NOMO-1 treated with dmso at 0.1 percent for 144 hours (cell line): ENCODE results near the gene OR6J1.
"Not testable (repeated sequence)": the region's sequence is repeated elsewhere in the genome, so short reads cannot be mapped to it uniquely, and the experiment has no call there.

Experiments
- DNase-seq: peaks from one replicate; lab custom pipeline; 2025; ENCODE audit not compliant: unreplicated experiment; lab: John Stamatoyannopoulos, UW

Gene OR6J1

DNA sequence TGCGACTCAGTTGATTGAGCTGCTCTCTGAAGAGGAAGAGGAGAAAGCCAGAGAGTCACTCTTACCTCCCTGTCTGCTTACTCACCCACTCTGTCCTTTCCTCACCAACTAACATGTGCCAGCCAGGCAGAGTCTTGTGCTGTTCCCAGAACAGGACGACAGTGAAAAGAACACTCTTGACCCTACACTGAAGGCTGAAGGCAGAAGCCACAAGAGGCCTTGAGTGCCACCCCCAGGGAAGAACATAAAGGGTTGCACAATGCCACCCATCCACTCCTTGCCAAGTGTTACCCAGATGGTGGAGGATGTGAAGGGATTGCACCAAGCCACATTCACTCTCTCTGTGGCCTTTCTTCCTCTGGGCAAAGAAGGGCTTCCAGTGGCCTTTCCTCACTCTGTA is 33.2 kb downstream of the OR6J1 start:
- no peak for DNase-seq

- DNase-seq = no peak
Observed at GRCh38 chr14:22607291-22607690, 36.9 kb downstream of the OR6J1 start.

- DNase-seq = no peak
Observed at GRCh38 chr14:22606380-22606779, 37.8 kb downstream of the OR6J1 start.

DNA sequence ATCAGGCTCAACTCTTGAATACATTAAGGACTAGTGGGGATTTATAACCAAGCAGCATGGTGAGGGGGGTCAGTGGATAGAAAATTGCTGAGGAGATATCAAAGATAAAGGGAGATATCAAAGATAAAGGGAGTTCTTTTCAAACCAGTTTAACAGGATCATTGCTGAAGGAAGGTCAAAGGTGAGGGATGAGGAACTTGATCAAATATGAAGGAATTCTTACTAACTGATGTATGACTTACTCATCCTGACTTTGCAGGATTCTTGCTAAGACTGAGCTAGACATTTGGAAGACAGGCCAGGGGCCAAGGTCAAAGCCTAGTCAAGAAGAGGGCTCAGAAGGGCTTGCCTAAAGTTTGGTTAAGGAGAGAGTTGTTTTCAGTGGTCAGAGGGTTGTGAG is 41.3 kb downstream of the OR6J1 start:
- DNase-seq = no peak

DNA sequence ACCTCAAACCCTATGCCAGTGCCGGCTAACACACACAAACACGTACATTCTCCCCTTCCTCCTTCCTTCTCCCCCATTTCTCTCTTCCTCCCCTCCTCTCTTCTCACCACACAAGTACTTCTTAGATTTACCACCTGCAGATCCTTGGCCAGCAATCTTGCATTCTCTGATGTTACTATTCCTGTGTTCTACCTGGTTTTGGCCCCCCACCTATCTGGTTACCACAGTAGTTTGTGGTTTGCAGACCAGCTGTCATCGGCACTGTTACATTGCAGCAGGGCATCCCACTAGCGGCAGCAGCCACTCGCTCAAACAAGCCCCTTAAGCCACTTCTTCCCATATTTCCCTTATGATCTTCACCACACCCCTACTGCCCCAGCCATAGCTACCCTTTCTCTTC is 42.2 kb downstream of the OR6J1 start:
- no peak for DNase-seq

DNA sequence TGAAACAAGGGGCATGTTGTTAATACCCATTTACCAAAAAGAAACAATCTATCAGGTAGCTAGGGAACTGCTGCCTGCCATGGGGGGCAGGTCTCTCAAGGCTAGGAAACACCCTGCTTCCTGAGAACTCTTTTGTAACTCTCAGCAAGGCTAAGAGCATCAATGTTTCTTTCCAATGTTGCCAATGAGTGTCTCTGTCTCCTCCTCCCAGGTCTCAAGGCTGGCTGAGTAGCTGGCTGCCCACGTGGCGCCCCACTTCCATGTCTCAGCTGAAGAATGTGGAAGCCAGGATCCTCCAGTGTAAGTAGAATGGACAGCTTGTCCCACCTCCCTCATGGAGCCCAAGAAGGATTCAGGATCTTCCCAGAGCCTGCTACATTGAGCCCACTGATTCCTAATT is 42.7 kb downstream of the OR6J1 start:
- no peak for DNase-seq

DNA sequence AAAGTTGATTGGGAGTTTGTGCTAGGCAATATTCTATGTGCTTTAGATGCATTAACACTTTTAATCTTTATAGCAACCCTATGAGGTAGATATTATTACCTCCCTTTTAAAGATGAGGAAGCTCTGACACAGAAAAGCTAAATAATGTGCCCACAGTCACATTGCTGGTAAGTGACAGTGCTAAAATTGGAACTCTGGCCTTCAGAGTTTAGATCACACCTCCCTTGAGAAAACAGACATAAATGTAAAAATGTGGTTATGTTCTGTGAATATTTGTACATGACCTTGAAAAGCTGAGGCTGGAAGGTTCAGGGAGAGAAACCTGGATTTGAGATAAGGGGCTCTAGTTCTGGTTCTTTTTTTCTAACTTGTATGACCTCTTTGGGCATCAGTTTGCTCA is 44.1 kb downstream of the OR6J1 start:
- DNase-seq = no peak

DNA sequence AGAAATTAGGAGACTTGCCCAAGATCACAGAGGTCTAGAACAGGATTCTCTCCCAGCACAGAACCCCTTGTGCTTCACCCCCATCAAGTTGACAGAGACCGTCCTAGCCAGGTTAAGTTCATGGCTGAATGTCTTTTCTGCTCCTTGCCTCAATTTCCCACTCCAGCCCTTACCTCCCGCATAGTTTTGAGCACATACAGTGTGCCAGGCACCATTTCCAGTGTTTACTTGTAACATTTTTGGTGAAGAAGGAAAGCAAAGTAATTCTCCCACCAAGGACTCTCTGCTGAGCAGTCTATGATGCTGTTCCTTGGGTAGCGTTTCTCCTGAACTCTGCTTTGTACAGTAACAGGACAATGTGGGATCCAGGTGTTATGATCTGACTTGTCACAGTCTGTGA is 44.8 kb downstream of the OR6J1 start:
- no peak for DNase-seq

- no peak for DNase-seq
Observed at GRCh38 chr14:22598896-22599244, 45.3 kb downstream of the OR6J1 start.

GRCh38 chr14:22598099-22598895 is 45.9 kb downstream of the OR6J1 start, which contains the start of gene ABHD4:
Gene ABHD4, plus strand, starts transcription at chr14:22598300. Its CDS starts 7 bp downstream, at chr14:22598307.
- DNase-seq = no peak

DNA sequence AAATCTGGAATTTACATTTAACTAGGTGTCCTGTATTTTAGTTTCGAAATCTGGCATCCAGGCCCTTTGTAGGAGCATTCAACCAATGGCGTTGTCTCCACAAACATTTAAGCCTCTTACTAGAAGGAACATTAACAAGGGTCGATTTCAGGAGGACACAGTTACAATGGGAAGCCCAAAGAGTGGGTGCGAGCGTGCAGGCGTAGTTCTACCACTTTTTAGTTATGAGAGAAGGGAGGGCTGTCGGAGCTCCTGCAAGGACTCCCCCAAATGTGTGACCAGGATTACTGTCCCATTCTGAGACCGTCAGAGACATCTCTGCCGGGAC is 46.4 kb downstream of the OR6J1 start:
- DNase-seq = no peak

- DNase-seq = no peak
Observed at GRCh38 chr14:22597265-22597664, 46.9 kb downstream of the OR6J1 start.

- no peak for DNase-seq
Observed at GRCh38 chr14:22596354-22596879, 47.7 kb downstream of the OR6J1 start.

DNA sequence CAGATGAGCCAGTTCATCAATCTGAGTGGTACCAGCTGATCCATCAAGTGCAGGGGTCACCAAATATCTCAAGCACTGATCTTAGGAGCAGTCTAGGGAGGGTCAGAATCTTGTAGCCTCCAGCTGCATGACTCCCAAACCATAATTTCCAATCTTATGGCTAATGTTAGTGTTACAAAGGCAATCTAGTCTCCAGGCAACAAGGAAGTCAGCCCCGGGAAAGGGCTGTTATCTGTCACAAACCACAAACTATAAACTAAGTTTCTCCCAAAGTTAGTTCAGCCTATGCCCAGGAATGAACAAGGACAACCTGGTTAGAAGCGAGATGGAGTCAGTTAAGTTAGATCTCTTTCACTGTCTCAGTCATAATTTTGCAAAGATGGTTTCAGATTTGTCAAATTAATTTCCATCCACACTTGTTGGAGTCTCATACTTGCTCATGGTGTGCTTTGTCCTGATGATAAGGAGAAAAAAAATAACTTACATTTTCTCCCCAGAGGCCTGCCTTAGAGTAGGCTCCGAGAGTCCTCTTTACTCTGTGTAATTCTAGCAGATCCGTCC is 49.9 kb downstream of the OR6J1 start:
- no peak for DNase-seq

GRCh38 chr14:22593601-22594000 is 50.6 kb downstream of the OR6J1 start:
- DNase-seq = no peak

DNA sequence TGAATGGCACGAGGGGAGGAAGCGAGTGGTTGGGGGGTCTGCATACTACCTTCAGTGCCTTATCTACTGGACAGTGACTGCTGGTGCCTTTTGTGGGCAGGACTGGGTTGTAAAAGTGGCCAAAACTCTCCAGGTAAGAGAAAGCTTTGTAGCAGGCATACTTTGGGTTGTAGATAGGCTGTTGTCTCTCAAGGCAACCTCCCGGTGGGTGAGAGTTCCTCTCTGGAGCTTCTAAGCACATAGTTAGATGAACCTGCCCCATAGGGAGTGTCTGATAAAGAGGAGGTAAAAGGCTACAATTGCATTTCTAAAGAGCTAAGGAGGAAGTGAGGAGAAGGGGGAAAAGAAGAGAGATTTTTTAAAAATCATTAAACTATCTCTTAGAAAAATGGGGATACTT is 51.0 kb downstream of the OR6J1 start:
- no peak for DNase-seq

DNA sequence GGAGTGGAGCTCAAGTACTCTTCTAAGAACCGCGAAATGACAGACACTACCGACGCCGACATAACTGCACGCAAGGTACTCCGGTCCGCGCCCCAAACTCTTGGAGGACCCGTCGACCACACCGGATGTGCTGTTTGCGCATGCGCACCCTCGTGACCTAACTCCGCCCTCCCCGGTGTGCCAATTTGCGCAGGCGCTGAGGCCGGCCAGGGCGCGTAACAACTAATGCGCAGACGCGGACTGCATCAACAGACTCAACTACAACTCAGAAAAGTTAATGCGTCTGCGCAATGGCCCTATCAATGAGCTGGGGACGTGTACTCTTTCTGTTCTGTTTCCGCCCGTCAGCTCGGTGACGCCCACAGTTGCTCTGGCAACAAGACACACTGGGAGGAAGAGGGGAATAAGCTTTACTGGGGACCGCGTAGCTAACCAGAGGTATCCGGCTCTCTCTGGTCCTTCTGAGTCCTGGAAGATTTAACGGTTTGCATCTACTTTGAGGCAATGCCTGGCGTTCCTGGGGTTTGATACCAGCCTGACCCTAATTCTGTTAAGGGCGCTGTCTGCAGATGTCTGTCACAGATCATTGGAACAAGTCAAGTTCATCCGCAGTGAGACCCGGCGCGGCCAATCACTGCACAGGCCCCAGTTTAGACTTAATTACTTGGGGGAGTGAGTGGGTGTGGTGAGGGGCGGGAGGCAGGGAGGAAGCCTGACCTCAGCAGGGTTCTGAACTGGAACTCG is 54.9 kb downstream of the OR6J1 start, which contains the start of gene DAD1:
Gene DAD1, minus strand, starts transcription at position 129 of the 744 bp plus-strand sequence. Its CDS starts 67 bp downstream, at position 62.
- peak; percentile 97 for DNase-seq

DNA sequence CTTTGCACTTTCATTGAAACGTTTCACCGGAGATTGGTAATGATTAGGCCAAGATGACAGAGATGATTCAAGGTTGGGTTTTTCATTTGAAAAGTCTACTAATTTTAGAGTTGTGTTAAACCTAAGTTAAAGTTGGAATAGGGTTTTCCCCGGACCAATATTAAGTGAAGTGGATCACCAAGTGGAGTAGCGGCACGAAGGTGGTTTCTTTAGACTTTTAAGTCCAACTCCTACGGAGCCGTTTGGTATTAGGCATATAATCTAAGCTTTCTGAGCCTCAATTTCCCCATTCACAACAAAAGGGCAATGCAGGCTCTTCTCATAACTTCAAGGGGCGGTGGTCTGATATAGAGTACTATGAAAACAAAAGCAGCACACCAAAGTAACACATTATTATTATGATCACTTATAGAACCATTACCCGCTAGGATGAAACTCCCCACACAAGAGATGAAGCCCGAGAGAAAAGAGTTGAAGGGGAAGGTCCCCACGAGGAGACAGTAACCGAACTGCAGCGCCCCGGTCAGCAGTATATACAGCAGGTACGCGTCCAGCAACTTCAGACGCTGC is 55.5 kb downstream of the OR6J1 start:
- no peak for DNase-seq

GRCh38 chr14:22587677-22588422 is 56.3 kb downstream of the OR6J1 start:
- DNase-seq = not testable (repeated sequence)

GRCh38 chr14:22587247-22587646 is 56.9 kb downstream of the OR6J1 start:
- no peak for DNase-seq

DNA sequence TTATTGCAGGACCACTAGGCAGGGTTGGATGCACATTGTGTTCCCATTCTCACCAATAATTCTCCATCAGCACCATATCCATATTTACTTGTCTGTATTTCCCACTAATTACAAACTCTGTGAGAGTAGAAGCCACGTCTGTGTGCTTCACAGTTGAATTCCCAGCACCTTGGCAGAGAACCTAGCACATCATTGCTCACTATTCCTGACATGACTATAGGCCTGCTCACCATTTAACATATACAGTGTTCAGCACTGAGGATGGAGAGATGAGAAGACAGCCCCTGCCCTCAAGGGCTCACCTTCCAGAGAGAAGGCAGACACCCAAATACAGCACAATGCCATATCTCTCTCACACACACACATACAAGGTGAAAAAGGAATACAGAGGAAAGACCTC is 60.2 kb downstream of the OR6J1 start:
- DNase-seq = no peak
